ENCODE results near the gene ADISSP.

DNA sequence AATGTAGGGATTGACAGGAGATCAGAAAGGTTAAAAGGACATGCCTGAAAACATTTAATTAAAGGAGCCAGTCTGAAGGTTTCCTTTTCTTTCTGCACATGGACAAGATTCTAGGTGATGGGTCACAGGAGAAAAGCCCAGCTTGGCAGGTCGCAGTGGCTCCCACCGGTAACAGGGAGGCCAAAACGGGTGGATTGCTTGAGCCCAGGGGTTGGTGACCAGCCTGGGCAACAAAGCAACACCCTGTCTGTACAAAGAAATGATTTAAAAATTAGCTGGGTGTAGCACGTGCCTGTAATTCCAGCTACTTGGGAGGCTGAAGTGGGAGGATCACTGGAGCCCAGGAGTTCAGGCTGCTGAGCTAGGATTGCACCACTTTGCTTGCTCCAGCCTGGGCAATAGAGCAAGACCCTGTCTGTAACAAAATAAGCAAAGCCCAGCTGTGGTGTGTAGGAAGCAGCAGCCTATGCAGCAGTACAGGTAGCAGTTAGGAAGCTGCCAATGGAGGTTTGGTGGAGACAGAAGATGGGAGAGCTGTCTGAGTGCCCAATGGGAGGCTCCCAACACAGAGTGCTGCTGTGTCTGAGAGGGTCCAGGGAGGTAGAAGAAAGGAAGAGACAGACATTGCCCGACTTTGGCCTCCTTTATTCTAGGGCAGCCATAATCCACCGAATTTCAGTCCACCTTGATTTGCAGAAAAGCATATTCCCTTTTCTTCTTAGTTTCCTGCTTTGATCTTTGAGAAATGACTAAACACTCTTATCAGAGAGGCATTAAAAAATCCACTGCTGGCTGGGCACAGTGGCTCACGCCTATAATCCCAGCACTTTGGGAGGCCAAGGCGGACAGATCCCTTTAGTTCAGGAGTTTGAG, 45.7 kb upstream of the ADISSP start:
- TF ChIP-seq, protein P1, sequence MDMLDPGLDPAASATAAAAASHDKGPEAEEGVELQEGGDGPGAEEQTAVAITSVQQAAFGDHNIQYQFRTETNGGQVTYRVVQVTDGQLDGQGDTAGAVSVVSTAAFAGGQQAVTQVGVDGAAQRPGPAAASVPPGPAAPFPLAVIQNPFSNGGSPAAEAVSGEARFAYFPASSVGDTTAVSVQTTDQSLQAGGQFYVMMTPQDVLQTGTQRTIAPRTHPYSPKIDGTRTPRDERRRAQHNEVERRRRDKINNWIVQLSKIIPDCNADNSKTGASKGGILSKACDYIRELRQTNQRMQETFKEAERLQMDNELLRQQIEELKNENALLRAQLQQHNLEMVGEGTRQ (IDR thresholded peaks at IDR 0.05; ENCODE audit: low read length) = no peak
- no peak for TF ChIP-seq CHD2 (IDR thresholded peaks at IDR 0.05; ENCODE audit: low read length)
- TF ChIP-seq JUND (IDR thresholded peaks at IDR 0.05; ENCODE audit: low read length) = no peak
- TF ChIP-seq, protein P2, sequence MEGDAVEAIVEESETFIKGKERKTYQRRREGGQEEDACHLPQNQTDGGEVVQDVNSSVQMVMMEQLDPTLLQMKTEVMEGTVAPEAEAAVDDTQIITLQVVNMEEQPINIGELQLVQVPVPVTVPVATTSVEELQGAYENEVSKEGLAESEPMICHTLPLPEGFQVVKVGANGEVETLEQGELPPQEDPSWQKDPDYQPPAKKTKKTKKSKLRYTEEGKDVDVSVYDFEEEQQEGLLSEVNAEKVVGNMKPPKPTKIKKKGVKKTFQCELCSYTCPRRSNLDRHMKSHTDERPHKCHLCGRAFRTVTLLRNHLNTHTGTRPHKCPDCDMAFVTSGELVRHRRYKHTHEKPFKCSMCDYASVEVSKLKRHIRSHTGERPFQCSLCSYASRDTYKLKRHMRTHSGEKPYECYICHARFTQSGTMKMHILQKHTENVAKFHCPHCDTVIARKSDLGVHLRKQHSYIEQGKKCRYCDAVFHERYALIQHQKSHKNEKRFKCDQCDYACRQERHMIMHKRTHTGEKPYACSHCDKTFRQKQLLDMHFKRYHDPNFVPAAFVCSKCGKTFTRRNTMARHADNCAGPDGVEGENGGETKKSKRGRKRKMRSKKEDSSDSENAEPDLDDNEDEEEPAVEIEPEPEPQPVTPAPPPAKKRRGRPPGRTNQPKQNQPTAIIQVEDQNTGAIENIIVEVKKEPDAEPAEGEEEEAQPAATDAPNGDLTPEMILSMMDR (IDR thresholded peaks at IDR 0.05; ENCODE audit: control extremely low read depth in 1 of 3, insufficient read depth in 1 of 3, low read depth in 1 of 3, low read length in 3 of 3) = no peak
- TF ChIP-seq JUN (IDR thresholded peaks at IDR 0.05; ENCODE audit: low read depth, low read length) = no peak
- no peak for TF ChIP-seq CBX5 (IDR thresholded peaks at IDR 0.05; ENCODE audit: low read depth, low read length)
